ENCODE measurements around the gene EVI2B.
"Not testable (repeated sequence)": the region's sequence is repeated elsewhere in the genome, so short reads cannot be mapped to it uniquely, and the experiment has no call there.

Gene EVI2B

DNA sequence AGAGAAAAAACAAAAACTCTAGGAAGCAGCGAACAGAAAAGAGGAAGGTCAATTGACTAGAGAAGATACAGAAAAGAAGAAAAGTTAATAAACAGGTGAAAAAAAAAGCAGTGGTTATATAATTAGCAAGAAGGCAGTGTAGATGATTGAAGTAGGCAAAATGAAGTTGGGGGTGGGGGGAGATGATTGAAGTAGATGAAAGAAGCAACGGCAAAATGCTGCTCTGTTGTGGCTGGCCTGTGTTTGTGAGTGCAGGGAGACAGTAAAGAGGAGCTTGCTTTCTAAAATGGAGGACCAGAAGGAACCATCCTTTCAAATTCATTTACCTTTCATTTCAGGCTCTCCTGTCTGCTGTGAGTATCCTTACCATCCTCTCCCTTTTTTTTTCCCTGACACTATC is 3.6 kb downstream of the EVI2B start:
- no peak for DNase-seq

DNA sequence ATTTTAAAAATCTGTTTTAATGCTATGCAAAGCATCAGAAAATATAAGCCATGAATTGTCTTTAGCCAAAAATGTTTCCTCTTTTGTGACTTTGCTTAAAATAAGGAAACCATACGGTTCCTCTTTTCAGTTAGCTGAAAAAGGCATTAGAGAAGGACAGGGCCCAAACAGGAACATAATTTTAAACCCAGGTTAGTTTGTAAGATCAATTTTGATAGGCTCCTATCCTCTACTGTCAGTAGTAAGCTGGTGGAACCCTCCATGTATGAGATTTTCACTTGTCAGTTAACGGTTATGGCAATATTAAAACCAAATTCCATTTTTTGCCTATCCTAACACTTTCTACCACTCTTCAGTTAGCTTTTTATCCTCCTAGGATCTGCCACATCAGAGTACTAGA is 4.3 kb downstream of the EVI2B start:
- DNase-seq = no peak

GRCh38 chr17:31308372-31309334 is 5.2 kb downstream of the EVI2B start:
- no peak for DNase-seq

DNA sequence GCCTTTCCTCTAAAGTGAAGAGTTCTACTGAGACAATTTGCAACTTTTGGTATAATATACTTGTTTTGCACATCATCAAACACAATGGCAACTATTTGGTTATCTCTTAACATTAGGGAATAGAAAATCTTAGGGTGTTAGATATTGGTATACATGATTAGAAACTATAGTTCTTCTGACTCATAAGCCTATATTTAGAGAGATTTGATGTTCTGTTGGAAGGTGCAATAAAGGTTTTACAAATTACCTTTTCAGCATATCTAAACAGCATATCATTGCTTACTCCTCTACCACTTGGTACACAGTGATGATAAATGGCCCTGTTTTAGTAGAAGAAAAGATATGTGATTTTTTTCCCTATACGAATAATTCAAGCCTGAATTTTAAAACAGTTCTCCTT is 6.2 kb downstream of the EVI2B start:
- no peak for DNase-seq

- DNase-seq = no peak
Measured at GRCh38 chr17:31299624-31300023, 14.2 kb downstream of the EVI2B start.

- no peak for DNase-seq
Measured at GRCh38 chr17:31297090-31297489, 16.8 kb downstream of the EVI2B start, which contains the start of gene OMG. OMG (minus strand) TSS chr17:31297239; CDS start chr17:31296331, 908 bp downstream.

GRCh38 chr17:31296142-31296541 is 17.7 kb downstream of the EVI2B start:
- DNase-seq = no peak

DNA sequence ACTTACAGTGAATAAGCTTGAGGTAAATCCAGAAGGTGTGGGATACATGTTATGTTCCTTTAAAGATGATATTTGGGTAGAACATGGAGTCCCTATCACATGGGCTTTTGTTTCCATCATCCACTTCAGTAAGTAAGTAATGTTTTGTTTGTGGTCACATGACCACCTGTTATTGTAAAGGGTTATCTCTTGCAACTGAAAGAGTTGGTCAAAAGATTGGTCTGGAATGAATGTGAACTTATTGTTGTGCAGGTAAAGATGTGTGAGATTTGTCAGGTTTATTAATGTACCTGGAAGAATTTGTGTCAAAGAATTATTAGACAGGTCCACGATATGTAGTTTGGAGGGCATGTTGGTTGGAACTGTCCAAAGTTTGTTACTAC is 18.4 kb downstream of the EVI2B start:
- no peak for DNase-seq

DNA sequence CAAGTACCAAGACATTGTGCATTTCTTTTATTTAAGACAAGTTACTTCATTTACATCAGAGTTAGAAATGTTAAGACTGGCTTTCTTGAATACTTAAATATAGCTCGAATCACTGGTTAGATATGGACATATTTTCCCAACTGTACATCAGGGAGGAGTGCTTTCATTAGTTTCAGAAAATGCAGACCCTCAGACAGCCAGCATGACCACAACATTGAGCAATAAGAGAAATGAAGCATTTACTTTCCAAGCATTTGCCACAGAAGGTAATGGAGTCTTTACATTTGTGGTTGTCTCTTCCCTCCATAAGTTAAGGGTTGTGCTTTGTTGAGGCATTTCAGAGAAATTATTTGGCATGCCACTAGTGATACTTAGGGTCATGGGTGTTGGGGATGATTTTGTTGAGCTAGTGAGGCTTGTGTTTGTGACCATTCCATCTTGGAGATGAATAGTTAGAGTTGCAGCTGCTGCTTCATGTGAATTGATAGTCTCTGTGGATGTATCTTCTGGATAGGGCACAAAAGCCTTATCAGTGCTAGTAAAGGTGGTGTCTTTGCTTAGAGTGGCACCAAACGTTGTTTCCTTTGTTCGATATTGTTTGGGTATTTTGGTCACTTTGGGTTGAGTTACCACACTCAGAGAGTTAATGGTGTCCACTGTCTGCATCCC is 18.9 kb downstream of the EVI2B start:
- DNase-seq = no peak

DNA sequence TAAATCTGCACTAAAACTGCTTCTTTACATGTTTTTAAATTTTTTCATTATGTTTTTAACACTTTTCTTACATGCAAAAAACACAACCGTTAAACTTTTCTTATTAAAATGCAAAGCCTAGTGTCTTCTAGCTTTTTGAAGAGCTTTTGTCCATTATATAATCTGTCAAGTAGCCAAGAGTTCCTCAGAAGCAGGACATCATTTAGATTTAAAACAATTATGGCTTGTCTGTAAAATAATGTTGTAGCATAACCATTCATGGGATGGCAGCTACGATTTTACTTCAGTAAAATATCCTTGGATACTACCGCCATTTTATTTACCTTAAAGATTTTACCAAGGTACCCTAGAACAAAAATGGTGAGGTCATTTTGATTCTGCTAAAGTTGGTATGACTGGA is 19.6 kb downstream of the EVI2B start:
- no peak for DNase-seq

DNA sequence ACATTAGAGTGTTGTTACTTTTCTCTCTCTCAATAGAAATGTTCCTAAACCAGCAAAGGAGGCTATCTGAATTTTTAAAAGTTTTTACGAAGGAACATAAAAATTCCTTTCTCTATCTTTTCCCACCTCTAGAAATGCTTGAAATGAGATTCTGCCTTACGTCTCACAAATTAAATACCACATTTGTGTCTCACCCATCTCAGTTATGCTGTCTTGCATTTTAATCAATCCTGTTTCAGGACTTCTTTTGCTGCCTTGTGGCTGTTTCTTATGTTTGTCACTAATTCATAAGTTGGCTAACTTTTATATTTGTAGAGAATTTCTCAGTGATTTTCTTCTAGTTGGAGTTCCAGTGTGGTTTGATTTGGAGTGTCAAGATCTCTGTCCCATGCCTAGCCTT is 20.3 kb downstream of the EVI2B start:
- DNase-seq = no peak

- DNase-seq = no peak
Measured at GRCh38 chr17:31291820-31292219, 22.0 kb downstream of the EVI2B start.

DNA sequence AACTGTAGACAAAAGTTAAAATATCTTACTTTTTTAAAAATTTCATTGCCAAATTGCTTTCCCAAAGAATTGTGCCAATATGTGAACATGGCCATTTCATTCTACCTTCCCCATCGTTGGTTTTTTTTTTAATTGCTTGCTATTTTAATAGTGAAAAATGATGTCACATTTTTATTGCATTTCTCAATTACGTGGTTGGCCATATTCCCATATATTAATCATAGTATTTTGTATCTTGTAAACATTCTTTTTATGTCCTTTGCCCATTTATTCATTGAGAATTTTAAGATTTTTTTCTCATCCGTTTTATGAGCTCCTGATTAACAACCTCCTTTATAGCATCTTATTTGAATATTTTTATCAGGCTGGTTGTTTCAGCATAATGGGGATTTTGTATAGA is 24.1 kb downstream of the EVI2B start:
- no peak for DNase-seq

- DNase-seq = not testable (repeated sequence)
Measured at GRCh38 chr17:31287932-31288331, 25.9 kb downstream of the EVI2B start.

DNA sequence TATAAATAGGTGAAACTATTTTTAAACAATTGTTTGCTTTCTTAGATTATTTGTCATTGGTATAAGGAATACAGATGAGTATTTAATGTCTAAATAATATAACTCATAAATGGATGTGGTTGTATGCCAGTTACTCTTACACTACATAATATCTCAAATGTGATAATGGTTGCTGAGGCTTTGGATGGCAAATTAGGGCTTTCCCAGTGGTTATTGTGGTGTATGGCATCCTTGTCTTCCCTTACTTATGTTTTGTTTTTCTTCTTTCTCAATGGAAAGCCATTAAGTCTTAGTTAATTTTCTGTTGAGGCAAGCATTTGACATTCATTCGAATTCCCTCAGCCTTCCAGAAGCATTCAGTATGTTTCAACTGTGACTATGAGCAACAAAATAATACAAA is 27.3 kb downstream of the EVI2B start:
- DNase-seq = no peak

- no peak for DNase-seq
Measured at GRCh38 chr17:31283841-31284240, 30.0 kb downstream of the EVI2B start.

DNA sequence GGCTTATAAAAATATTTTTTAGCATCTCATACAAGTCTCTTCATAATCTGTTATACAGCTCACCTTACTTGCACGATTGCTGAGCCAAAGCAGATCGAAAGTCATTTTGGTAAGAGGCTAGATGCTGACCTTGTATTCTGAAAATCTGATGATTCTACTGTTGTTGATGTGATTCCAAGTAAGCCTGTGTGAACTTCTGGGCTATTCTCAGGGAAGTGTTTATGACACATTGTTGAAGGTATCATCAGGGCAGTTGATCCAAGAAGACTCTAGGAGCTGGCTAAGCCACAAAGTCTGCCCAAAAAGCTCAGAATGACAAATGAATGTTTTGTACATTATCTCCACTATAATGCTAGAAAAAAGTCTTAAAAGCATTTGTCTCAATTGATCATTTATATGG is 32.8 kb downstream of the EVI2B start:
- DNase-seq = no peak

- no peak for DNase-seq
Measured at GRCh38 chr17:31279401-31279800, 34.5 kb downstream of the EVI2B start.

GRCh38 chr17:31275116-31275515 is 38.7 kb downstream of the EVI2B start:
- DNase-seq = no peak

GRCh38 chr17:31274252-31274651 is 39.6 kb downstream of the EVI2B start:
- DNase-seq = no peak

DNA sequence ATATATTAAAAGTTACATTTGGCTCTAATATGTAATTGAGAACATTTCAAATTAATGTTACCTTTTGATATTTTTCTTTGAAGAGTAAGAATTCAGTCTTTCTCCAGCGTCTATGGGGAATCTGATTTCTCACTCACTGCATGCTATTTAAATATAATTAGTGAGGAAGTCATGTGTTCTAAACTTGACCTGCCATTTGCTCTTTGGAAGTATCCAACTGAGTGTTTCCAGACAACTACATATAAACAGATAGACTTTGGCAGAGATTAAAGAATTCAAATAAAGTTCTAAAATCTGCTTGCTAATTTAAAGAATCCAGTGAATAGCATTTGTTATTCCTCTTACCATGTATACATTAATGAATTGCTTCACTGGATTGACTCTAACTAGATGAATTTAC is 40.3 kb downstream of the EVI2B start:
- no peak for DNase-seq

GRCh38 chr17:31272803-31273202 is 41.1 kb downstream of the EVI2B start:
- no peak for DNase-seq

GRCh38 chr17:31272236-31272635 is 41.6 kb downstream of the EVI2B start:
- DNase-seq = no peak

DNA sequence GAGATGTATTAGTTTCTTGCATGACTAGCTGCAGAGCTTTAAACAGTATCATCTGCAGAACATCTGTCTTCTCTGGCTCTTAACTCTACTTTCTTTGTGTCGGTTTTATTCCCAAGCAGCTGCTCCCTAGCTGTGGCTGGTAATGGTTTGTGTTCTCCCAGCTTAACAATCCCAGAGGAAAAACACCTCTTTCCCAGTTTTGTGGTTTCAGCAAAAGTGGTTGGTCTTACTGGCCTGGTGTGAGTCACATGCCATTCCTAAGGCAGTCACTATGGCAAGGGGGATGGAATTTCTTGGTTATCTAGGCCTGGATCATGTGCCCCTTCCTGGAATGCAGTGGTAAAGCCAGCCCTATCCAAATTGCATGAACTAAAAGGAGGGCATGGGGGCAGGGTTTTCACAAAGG is 44.3 kb downstream of the EVI2B start:
- peak; percentile 55 for DNase-seq
